ENCODE measurements around the gene PALLD.

Gene PALLD

GRCh38 chr4:168908851-168909273, 412.0 kb downstream of the PALLD start:
- peaks cover 1% of the 10 kb centered on the region for H3K36me3 Mint-ChIP-seq (ENCODE audit: low read depth)
- no peaks in the 10 kb centered on the region for H3K9me3 Mint-ChIP-seq
- H3K27me3 Mint-ChIP-seq (ENCODE audit: low read depth): no peaks in the 10 kb centered on the region
- H3K4me3 Mint-ChIP-seq: no peak overlapping the region
- H3K4me1 Mint-ChIP-seq (ENCODE audit: low read depth): peaks cover 1% of the 10 kb centered on the region
- H3K27ac Mint-ChIP-seq: no peak overlapping the region

- no peaks in the 10 kb centered on the region for H3K4me1 Mint-ChIP-seq (ENCODE audit: low read depth)
- H3K27me3 Mint-ChIP-seq (ENCODE audit: low read depth): no peaks in the 10 kb centered on the region
- H3K27ac Mint-ChIP-seq: no peak overlapping the region
These were observed 417.2 kb downstream of the PALLD start for GRCh38 chr4:168914095-168914494.

GRCh38 chr4:168917138-168917779, 420.4 kb downstream of the PALLD start:
- Mint-ChIP-seq H3K27ac (no peak overlapping the region), H3K4me3 (no peak overlapping the region), H3K4me1 (ENCODE audit: low read depth) (no peaks in the 10 kb centered on the region), H3K36me3 (ENCODE audit: low read depth) (no peaks in the 10 kb centered on the region), H3K9me3 (no peaks in the 10 kb centered on the region), H3K27me3 (ENCODE audit: low read depth) (no peaks in the 10 kb centered on the region)

More at GRCh38 chr4:168914095-168914494, 417.2 kb downstream of the PALLD start:
- Mint-ChIP-seq H3K36me3 (ENCODE audit: low read depth) (no peaks in the 10 kb centered on the region), H3K4me3 (no peak overlapping the region), H3K9me3 (no peaks in the 10 kb centered on the region)

- H3K4me3 Mint-ChIP-seq: no peak overlapping the region
- H3K4me1 Mint-ChIP-seq (ENCODE audit: low read depth): peaks cover 1% of the 10 kb centered on the region
- H3K27ac Mint-ChIP-seq: no peak overlapping the region
These were observed 423.0 kb downstream of the PALLD start for GRCh38 chr4:168919706-168920324.

GRCh38 chr4:168920441-168921065, 423.7 kb downstream of the PALLD start:
- Mint-ChIP-seq H3K27ac (no peak overlapping the region), H3K36me3 (ENCODE audit: low read depth) (no peaks in the 10 kb centered on the region), H3K27me3 (ENCODE audit: low read depth) (no peaks in the 10 kb centered on the region), H3K4me3 (no peak overlapping the region), H3K9me3 (no peaks in the 10 kb centered on the region), H3K4me1 (ENCODE audit: low read depth) (peaks cover 1% of the 10 kb centered on the region)

More at GRCh38 chr4:168919706-168920324, 423.0 kb downstream of the PALLD start:
- Mint-ChIP-seq H3K9me3 (no peaks in the 10 kb centered on the region), H3K36me3 (ENCODE audit: low read depth) (no peaks in the 10 kb centered on the region), H3K27me3 (ENCODE audit: low read depth) (no peaks in the 10 kb centered on the region)

GRCh38 chr4:168923526-168924194, 426.8 kb downstream of the PALLD start:
- Mint-ChIP-seq H3K4me1 (ENCODE audit: low read depth) (peaks cover 1% of the 10 kb centered on the region), H3K27me3 (ENCODE audit: low read depth) (no peaks in the 10 kb centered on the region), H3K9me3 (no peaks in the 10 kb centered on the region), H3K36me3 (ENCODE audit: low read depth) (peaks cover 2% of the 10 kb centered on the region), H3K27ac (no peak overlapping the region), H3K4me3 (no peak overlapping the region)

GRCh38 chr4:168924667-168925066, 427.8 kb downstream of the PALLD start:
- peaks cover 1% of the 10 kb centered on the region for H3K4me1 Mint-ChIP-seq (ENCODE audit: low read depth)
- no peak overlapping the region for H3K27ac Mint-ChIP-seq
- no peak overlapping the region for H3K4me3 Mint-ChIP-seq
- no peaks in the 10 kb centered on the region for H3K9me3 Mint-ChIP-seq
- peaks cover 4% of the 10 kb centered on the region for H3K36me3 Mint-ChIP-seq (ENCODE audit: low read depth)
- H3K27me3 Mint-ChIP-seq (ENCODE audit: low read depth): no peaks in the 10 kb centered on the region

- Mint-ChIP-seq H3K36me3 (ENCODE audit: low read depth) (peaks cover 8% of the 10 kb centered on the region), H3K27ac (no peak overlapping the region), H3K4me1 (ENCODE audit: low read depth) (peaks cover 1% of the 10 kb centered on the region)
These were observed 429.1 kb downstream of the PALLD start for GRCh38 chr4:168925789-168926490.

GRCh38 chr4:168928346-168928745, 431.5 kb downstream of the PALLD start:
- Mint-ChIP-seq H3K4me1 (ENCODE audit: low read depth) (peaks cover 6% of the 10 kb centered on the region), H3K27me3 (ENCODE audit: low read depth) (no peaks in the 10 kb centered on the region), H3K4me3 (no peak overlapping the region), H3K36me3 (ENCODE audit: low read depth) (peaks cover 14% of the 10 kb centered on the region), H3K27ac (no peak overlapping the region), H3K9me3 (peaks cover 30% of the 10 kb centered on the region)

More at GRCh38 chr4:168925789-168926490, 429.1 kb downstream of the PALLD start:
- Mint-ChIP-seq H3K4me3 (no peak overlapping the region), H3K9me3 (peaks cover 6% of the 10 kb centered on the region), H3K27me3 (ENCODE audit: low read depth) (no peaks in the 10 kb centered on the region)

GRCh38 chr4:168928875-168929274, 432.0 kb downstream of the PALLD start:
- H3K9me3 Mint-ChIP-seq: peaks cover 36% of the 10 kb centered on the region
- H3K27ac Mint-ChIP-seq: no peak overlapping the region
- no peaks in the 10 kb centered on the region for H3K27me3 Mint-ChIP-seq (ENCODE audit: low read depth)
- H3K4me1 Mint-ChIP-seq (ENCODE audit: low read depth): peaks cover 5% of the 10 kb centered on the region
- H3K36me3 Mint-ChIP-seq (ENCODE audit: low read depth): peaks cover 14% of the 10 kb centered on the region
- H3K4me3 Mint-ChIP-seq: no peak overlapping the region

- Mint-ChIP-seq H3K36me3 (ENCODE audit: low read depth) (peaks cover 14% of the 10 kb centered on the region), H3K4me1 (ENCODE audit: low read depth) (peaks cover 5% of the 10 kb centered on the region), H3K4me3 (no peak overlapping the region), H3K27me3 (ENCODE audit: low read depth) (no peaks in the 10 kb centered on the region), H3K9me3 (peaks cover 43% of the 10 kb centered on the region), H3K27ac (no peak overlapping the region)
These were observed 433.8 kb downstream of the PALLD start for GRCh38 chr4:168930413-168931196.

GRCh38 chr4:168931215-168931650, 434.4 kb downstream of the PALLD start:
- Mint-ChIP-seq H3K4me1 (ENCODE audit: low read depth) (peaks cover 5% of the 10 kb centered on the region), H3K9me3 (peaks cover 43% of the 10 kb centered on the region), H3K36me3 (ENCODE audit: low read depth) (peaks cover 14% of the 10 kb centered on the region), H3K4me3 (no peak overlapping the region), H3K27ac (no peak overlapping the region), H3K27me3 (ENCODE audit: low read depth) (no peaks in the 10 kb centered on the region)

- peaks cover 49% of the 10 kb centered on the region for H3K9me3 Mint-ChIP-seq
- H3K27me3 Mint-ChIP-seq (ENCODE audit: low read depth): no peaks in the 10 kb centered on the region
- H3K36me3 Mint-ChIP-seq (ENCODE audit: low read depth): peaks cover 14% of the 10 kb centered on the region
- no peak overlapping the region for H3K27ac Mint-ChIP-seq
- no peak overlapping the region for H3K4me3 Mint-ChIP-seq
- H3K4me1 Mint-ChIP-seq (ENCODE audit: low read depth): peaks cover 5% of the 10 kb centered on the region
These were observed 435.3 kb downstream of the PALLD start for GRCh38 chr4:168932138-168932537.
